H1 (cell line): ENCODE data around the gene DSE. TPM values are rescaled to one million over a fixed set of nuclear protein-coding genes. Genes with fewer than 3 reads are reported as not detected.
A peak's percentile ranks its signal among the peaks of the same experiment; 100 is the strongest.

Experiments
- ATF2 ChIP-seq: IDR thresholded peaks from 2 replicates; pipeline ENCODE4 v1.6.1; 2012; ENCODE audit warnings: low read length, inconsistent platforms
- CBX5 ChIP-seq: fragments of 300-800, 300-1000 bp; sonication (generic); IDR thresholded peaks from 2 replicates; pipeline ENCODE4 v1.7.1; 2016; ENCODE audit warnings: antibody characterized with exemption, low read length, low read depth
- CREB1 ChIP-seq: IDR thresholded peaks from 2 replicates; pipeline ENCODE4 v1.6.1; 2012; ENCODE audit warnings: inconsistent platforms
- CTBP2 ChIP-seq: IDR thresholded peaks from 2 replicates; pipeline ENCODE4 v1.7.0; 2011; ENCODE audit warnings: borderline replicate concordance, mild to moderate bottlenecking, moderate library complexity, mixed read lengths, low read length; ENCODE audit not compliant: insufficient read depth, insufficient read length
- EP300 ChIP-seq, 2 experiments: IDR thresholded peaks; 1 replicate in 1 of 2; 2 replicates in 1 of 2; pipeline ENCODE4 v1.6.1; 2011 to 2012; ENCODE audit warnings: low read depth in 2 of 2, low read length in 2 of 2, mild to moderate bottlenecking in 2 of 2, borderline replicate concordance in 1 of 2, inconsistent platforms in 1 of 2, moderate library complexity in 1 of 2
- EZH2 ChIP-seq: fragments of 200-600 bp; sonication (generic); IDR thresholded peaks from 2 replicates; pipeline ENCODE4 v1.7.1; 2012; ENCODE audit warnings: low read depth, mild to moderate bottlenecking, moderate library complexity, low read length, inconsistent platforms; ENCODE audit not compliant: severe bottlenecking
- FOSL1 ChIP-seq: IDR thresholded peaks from 2 replicates; pipeline ENCODE4 v1.6.1; 2011; ENCODE audit warnings: mild to moderate bottlenecking, low read depth, low read length, moderate library complexity; ENCODE audit not compliant: insufficient read depth
- GTF2F1 ChIP-seq: IDR thresholded peaks from 2 replicates; pipeline ENCODE4 v1.6.1; 2012; ENCODE audit warnings: low read depth, low read length, improper control_type of control experiment, borderline replicate concordance
- HDAC2 ChIP-seq, 2 experiments: fragments of 300-600 bp in 1 of 2; sonication (generic) in 1 of 2; IDR thresholded peaks; 2 replicates each; pipeline ENCODE4 v1.6.1; 2011 to 2012; ENCODE audit warnings: low read depth in 2 of 2, low read length in 2 of 2, mild to moderate bottlenecking in 2 of 2, moderate library complexity in 2 of 2, borderline replicate concordance in 1 of 2, inconsistent platforms in 1 of 2
- KDM4A ChIP-seq: IDR thresholded peaks from one replicate; pipeline ENCODE4 v1.7.1; 2012; ENCODE audit warnings: low read depth, mild to moderate bottlenecking, moderate library complexity, low read length, inconsistent platforms; ENCODE audit not compliant: severe bottlenecking
- MAX ChIP-seq: IDR thresholded peaks from 2 replicates; pipeline ENCODE4 v1.6.1; 2012; ENCODE audit warnings: inconsistent platforms
- NANOG ChIP-seq: IDR thresholded peaks from 2 replicates; pipeline ENCODE4 v1.6.1; 2011; ENCODE audit warnings: low read length, low read depth, mild to moderate bottlenecking, inconsistent platforms; ENCODE audit not compliant: insufficient read depth, poor library complexity, severe bottlenecking
- POLR2A ChIP-seq, 2 experiments: IDR thresholded peaks; 1 replicate in 1 of 2; 2 replicates in 1 of 2; pipeline ENCODE4 v1.6.1; 2011; ENCODE audit warnings: low read depth in 2 of 2, low read length in 2 of 2, mild to moderate bottlenecking in 2 of 2; ENCODE audit errors: control extremely low read depth in 1 of 2
- POU5F1 ChIP-seq: IDR thresholded peaks from 2 replicates; pipeline ENCODE4 v1.6.1; 2011; ENCODE audit warnings: low read depth, mild to moderate bottlenecking, low read length, moderate library complexity
- RAD21 ChIP-seq, 2 experiments: IDR thresholded peaks in 1 of 2; conservative IDR thresholded peaks in 1 of 2; 2 replicates each; pipeline ENCODE4 v1.6.1; 2011; ENCODE audit warnings: low read depth in 2 of 2, low read length in 2 of 2, improper control_type of control experiment in 1 of 2, inconsistent platforms in 1 of 2, mild to moderate bottlenecking in 1 of 2, moderate library complexity in 1 of 2
- RXRA ChIP-seq: IDR thresholded peaks from 2 replicates; pipeline ENCODE4 v1.6.1; 2011; ENCODE audit warnings: low read depth, mild to moderate bottlenecking, low read length, moderate library complexity; ENCODE audit not compliant: insufficient read depth
- SIX5 ChIP-seq: IDR thresholded peaks from 2 replicates; pipeline ENCODE4 v1.6.1; 2011; ENCODE audit warnings: mild to moderate bottlenecking, low read depth, low read length
- SP2 ChIP-seq: IDR thresholded peaks from 2 replicates; pipeline ENCODE4 v1.6.1; 2012; ENCODE audit warnings: mild to moderate bottlenecking, low read length, inconsistent platforms
- SUZ12 ChIP-seq: fragments of 200-600 bp; sonication (generic); IDR thresholded peaks from 2 replicates; pipeline ENCODE4 v1.6.1; 2012; ENCODE audit warnings: mild to moderate bottlenecking, inconsistent platforms, low read length, moderate library complexity, mixed read lengths
- TAF1 ChIP-seq: IDR thresholded peaks from 2 replicates; pipeline ENCODE4 v1.6.1; 2011; ENCODE audit warnings: mild to moderate bottlenecking, low read depth, low read length
- TBP ChIP-seq: IDR thresholded peaks from 2 replicates; pipeline ENCODE4 v1.6.1; 2011; ENCODE audit warnings: low read depth, low read length, improper control_type of control experiment
- TCF12 ChIP-seq: IDR thresholded peaks from 2 replicates; pipeline ENCODE4 v1.6.1; 2011; ENCODE audit warnings: low read depth, mild to moderate bottlenecking, low read length
- YY1 ChIP-seq: IDR thresholded peaks from 2 replicates; pipeline ENCODE4 v1.6.1; 2011; ENCODE audit warnings: low read depth, mild to moderate bottlenecking, low read length
- ZNF274 ChIP-seq: IDR thresholded peaks from 2 replicates; pipeline ENCODE4 v1.7.0; 2012; ENCODE audit warnings: low read length, borderline replicate concordance; ENCODE audit errors: extremely low read depth
- polyA plus RNA-seq, 7 experiments: library from polyadenylated mRNA; depleted of rRNA in 3 of 7; stranded (reverse) in 5 of 7; unstranded in 2 of 7; fragments of >200 nt in 5 of 7; fragments of 200-250 nt in 2 of 7; gene quantifications; 1 replicate in 5 of 7; 2 replicates in 1 of 7; 4 replicates in 1 of 7; pipeline versions ENCODE4 v1.2.1 to v1.2.3, GENCODE V29; 2011 to 2013; ENCODE audit warnings: missing spikeins in 2 of 7, mixed read lengths in 2 of 7
- total RNA-seq: library from RNA; stranded (reverse); fragmentation: NEBNext Ultra II Directional; extraction: Animal tissue kit (Norgen Biotek cat#: 25700); gene quantifications from 2 replicates; pipeline ENCODE4 v1.2.1, GENCODE V29; 2021

DSE gene
- total and polyA plus RNA-seq, 2 of the 8 experiments (the other 6 are each of a cell fraction or from before 2014, with no cell fraction given), result 32.5 to 94.4 TPM

- TF ChIP-seq SIX5 (no peak), POLR2A (IDR thresholded peaks at IDR 0.05; ENCODE audit: control extremely low read depth in 1 of 2, low read depth in 2 of 2, low read length in 2 of 2) (peak; percentile 44 to 50; a peak in 2 of 3 replicates), YY1 (no peak), HDAC2 (IDR thresholded peaks at IDR 0.05; ENCODE audit: borderline replicate concordance in 1 of 2, low read depth in 2 of 2, low read length in 2 of 2) (no peak), TBP (peak; percentile 56; the same call in 1 of the 2 replicates), SP2 (no peak), KDM4A (no peak), CBX5 (no peak), RAD21 (IDR thresholded peaks at IDR 0.05 in 1 of 2, conservative IDR thresholded peaks at IDR 0.05 in 1 of 2; ENCODE audit: low read depth in 2 of 2, low read length in 2 of 2) (no peak; a peak in 1 of 4 replicates), FOSL1 (no peak), NANOG (peak; percentile 2), TAF1 (peak; percentile 61; the same call in 1 of the 2 replicates), TCF12 (no peak), ZNF274 (no peak), ATF2 (no peak), CTBP2 (no peak), POU5F1 (no peak), EZH2 (no peak), GTF2F1 (no peak), EP300 (IDR thresholded peaks at IDR 0.05; ENCODE audit: borderline replicate concordance in 1 of 2, low read depth in 2 of 2, low read length in 2 of 2) (0 out of 3 replicates have a peak, but pooled peaks of 1 of the 2 experiments have one; percentile 4), CREB1 (peak; percentile 88), RXRA (no peak), SUZ12 (no peak), MAX (no peak; the same call in 1 of the 2 replicates)
Measured at GRCh38 chr6:116370760-116371119, at the start of gene DSE (continued).
